GM19351 (cell line): Measurements from ENCODE around the gene NACC2.

ENCODE experiments used
- ATAC-seq: cut with Tn5 transposase; IDR thresholded peaks from one replicate; pipeline ENCODE4 v1.9.1; 2021; ENCODE audit warnings: mild to moderate bottlenecking, moderate library complexity; ENCODE audit not compliant: unreplicated experiment

Gene NACC2

DNA sequence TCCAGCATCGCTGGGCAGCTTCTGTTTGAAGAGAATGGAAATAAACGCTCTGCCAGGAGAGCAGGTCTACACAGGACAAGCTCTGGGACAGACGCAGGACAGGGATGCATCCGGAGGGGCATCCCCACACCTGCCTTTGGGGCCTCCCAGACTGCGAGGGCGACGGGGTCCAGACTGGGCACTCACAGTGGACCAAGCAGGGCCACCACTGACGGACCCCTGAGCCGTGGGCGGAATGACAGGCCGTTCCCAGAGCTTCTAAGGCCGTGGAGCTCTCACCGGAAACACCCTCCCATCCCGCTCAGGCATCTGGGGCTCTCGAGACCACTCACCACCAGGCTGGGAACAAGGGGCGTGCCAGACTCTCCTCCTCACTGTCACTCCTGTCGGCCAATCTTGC lies 34.1 kb upstream of the NACC2 start:
- ATAC-seq, result no peak

DNA sequence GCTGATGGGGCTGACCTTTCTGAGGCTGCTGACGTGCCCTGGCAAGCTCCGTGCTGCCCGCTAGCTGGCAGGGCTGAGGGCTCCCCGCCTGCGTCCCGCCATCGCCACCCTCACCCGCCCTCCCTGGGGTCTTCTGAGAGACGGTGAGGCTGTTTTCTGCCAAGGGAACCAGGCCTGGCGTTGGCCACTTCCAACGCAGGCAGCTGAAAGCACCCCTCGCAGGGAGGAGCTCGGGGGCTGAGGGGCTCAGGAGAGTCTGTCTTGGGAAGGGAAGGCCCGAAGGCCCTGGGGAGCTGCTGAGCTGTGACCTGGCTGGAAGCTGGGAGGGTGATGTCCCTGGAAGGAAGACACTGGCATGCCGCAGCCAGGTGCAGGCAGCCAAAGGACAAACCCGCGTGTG lies 33.3 kb upstream of the NACC2 start:
- ATAC-seq, result no peak

DNA sequence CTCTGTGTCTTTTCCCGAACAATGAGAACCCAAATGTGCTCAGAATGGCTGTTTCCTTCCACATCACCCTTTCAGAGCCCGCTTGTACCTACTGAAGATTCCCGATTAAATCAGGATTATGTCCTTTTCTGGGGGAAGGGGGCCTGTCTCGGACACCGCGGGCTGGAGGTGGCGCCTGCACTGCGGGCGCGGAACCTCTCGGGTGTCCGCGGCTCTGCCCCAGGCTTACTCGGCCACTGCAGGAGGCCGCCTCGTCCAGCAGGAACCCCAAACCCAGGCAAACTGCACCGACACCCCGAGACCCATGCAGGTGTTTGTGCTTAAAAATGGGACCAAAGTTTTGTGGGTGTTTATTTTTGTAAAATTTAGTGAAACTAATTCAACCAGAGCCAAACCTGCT lies 32.2 kb upstream of the NACC2 start:
- no peak for ATAC-seq

DNA sequence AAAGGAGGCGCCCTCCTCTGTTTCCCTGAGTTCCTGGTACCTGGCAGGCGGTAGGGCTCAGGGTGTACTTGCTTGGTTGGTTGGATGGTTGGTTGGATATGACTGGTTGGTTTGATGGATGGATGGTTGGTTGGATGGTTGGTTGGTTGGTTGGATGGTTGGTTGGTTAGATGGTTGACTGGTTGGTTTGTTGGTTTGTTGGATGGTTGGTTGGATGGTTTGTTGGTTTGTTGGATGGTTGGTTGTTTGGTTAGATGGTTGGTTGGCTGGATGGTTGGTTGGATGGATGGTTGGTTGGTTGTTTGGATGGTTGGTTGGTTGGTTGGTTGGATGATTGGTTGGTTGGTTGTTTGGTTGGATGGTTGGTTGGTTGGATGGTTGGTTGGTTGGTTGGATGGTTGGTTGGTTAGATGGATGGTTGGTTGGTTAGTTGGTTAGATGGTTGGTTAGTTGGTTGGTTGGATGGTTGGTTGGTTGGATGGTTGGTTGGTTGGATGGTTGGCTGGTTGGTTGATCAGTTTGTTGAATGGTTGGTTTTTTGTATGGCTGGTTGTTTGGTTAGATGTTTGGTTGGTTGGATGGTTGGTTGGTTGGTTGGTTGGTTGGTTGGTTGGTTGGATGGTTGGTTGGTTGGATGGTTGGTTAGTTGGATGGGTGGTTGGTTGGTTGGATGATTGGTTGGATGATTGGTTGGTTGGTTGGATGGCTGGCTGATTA lies 30.0 kb upstream of the NACC2 start:
- no peak for ATAC-seq

DNA sequence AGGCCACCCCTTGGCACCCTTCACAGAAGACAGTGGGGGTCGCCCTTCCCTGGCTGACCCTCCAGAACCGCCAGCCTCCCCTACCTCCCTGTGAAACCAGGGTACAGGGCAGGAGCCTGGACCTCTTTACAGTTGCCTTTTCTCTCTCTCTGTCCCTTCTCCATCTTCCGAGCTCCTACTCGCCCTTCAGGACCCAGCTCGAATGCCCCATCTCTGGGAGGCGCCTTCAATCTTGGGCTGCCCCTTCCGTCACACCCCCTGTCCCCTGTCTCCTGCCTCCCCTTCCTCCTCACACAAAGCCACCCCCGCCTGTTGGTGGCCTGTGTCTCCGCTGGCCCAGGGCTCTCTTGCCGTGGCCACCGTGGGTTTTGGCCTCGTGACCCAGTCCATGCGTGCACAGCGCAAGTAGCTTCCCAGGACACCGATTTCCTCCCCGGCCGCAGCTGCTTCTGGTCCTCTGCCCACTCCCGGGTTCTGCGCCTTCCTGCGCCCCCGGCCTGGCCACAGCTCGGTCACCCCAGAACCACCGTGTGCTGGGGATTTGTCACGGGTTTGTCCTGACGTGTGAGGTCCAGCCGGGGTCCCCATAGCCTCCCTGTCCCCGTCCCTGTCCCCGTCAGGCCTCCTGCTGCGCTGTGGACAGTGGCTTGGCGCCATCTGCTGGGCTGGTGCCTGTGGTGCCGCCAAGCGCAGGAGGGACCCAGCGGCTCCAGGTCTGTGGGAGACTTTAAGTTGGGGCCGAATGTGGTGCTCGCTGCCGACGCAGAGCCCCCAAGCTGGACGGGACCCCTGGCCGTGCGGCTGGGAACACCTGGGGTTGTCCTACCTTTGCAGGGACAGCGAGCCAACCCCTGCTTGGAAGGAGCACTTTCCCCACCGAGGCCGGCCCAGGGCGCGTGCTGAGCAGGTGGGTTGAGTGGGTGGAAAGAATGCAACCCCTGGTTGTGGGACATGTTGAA lies 27.6 kb upstream of the NACC2 start:
- ATAC-seq, result no peak

DNA sequence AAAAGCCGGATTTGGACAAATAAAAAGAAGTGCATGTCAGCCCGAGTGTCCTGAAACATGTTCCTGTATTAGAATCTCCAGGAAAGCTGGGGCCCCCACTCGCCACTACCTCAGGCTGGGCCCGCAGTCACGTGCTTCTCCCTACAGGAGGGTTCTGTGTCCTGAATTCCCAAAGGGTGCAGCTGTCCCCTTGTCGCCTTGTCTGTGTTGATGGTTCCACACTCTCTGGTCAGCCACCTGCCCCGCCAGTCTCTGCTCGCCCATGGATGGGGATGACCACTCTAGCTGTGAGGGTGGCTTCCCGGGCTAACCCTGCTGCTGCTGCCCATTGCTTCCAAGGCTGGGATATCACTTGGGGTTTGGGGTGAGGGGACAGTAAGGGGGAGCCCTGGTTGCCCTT lies 26.7 kb upstream of the NACC2 start:
- ATAC-seq, result no peak

DNA sequence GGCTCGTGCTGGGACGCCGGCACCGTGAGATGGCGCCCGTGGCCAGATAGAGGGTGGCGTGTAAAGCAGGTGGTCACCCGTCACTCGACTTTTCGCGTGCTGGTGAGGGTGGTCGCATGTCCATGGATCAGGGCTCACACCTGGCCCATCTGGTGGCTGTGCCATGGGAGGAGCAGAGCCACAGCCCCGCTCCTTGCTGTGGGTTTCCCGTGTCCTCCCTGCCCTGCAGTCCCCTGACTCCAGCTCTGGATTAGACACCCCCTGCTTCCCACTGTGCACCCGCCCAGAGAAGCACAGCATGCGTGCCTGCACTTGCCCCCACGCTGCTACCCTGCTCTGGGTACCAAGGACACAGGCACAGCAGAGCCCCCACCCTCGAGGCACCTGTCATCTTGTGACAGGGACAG lies 25.4 kb upstream of the NACC2 start:
- ATAC-seq, result no peak

DNA sequence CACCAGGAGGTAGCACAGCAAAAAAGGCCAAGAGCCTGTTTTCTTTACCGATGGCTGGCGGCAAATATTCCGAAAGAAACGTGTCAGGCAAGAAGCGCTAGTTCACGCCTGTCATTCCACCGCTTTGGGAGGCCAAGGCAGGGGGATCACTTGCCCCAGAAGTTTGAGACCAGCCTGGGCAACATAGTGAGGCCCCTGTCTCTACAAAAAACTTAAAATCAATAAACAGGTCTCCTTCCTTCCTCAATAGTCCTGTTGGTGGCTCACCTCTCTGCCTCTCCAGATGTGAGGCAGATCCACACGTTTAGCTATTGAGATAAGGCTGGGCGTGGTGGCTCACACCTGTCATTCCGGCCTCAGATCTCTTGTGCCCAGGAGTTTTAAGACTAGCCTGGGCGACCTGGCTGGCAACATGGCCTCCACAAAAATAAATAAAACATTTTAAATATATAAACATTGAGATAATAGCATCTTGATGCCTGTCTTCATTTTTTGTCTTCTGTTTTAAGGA lies 24.8 kb upstream of the NACC2 start:
- ATAC-seq, result no peak

DNA sequence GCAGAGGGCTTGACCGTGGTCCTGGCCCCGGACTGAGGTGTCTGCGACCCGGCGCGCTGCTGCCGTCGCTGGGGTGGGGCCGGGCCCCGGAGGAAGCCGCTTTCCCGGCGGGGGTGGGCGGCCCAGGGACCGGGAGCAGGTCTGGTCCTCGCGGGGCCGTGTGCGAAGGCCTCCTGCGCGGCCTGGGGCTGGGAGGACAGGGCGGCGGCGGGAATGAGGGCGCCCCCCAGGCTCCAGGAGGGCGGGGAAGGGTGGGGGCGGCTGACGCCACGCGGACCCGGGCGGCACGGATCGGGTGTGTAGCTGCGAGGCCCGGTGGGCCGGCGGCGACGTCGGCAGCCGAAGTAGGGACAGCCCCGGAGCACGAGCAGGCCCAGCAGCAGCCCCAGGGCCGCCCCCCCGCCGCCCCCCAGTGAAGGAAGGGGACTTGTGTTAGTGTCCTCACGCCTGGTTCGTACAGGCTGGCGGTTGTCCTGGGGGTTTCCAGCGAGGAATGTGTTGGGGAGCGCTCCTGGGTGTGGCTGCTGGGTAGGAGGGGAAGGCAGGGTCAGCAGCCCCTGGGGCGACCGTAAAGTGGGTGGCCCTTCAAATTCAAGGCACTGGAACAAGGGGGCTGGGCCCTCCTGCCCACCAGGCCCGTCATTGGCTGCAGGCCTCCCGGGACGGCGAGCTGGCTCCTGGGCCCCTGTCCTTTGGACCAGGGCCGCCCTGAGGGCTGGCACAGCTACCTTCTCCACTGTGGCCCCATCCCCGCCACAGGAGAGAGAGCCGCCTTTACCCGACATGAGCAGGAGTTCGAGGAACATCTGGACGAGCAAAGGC lies 24.2 kb upstream of the NACC2 start:
- peak; percentile 10 for ATAC-seq

DNA sequence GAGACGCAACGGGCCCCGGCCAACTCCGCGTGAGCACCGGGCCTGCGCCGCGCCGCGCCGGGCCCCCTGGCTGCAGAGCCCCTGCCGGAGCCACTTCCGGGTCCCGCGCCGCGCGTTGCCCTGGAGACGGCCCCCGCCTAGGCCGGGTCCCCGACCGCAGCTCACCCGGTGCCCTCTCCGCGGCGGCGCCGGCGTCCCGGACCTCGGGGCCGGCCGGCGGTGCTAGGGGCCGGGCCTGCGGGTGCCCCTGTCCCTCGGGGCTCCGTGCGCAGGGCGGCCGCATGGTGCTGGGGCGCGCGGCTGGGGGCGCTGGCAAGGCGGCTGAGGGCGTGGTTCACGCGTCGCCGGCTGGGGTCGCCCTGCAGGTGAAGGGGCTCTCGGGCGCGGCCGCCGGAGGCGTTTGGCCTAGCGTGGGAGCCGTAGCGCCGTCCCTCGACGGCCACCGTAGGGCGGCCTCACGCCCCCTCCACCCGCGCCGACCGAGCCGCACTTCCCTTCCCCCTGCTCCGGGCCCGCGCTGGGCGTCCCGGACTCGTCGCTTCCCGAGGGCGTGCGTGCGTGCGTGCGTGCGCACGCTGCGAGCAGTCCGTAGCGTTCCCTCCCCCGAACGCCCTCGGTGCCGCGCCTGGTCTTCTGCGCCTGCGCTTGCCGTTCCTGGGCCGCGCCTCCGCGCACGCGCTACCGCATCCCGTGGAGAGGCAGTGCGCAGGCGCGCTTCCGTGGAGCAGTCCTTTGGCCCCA lies 23.4 kb upstream of the NACC2 start, which contains the start of gene TMEM250:
TMEM250 (minus strand) TSS at position 556 of the 741 bp plus-strand sequence. CDS start 1,975 bp downstream, outside the sequence.
- peak; percentile 71 for ATAC-seq

DNA sequence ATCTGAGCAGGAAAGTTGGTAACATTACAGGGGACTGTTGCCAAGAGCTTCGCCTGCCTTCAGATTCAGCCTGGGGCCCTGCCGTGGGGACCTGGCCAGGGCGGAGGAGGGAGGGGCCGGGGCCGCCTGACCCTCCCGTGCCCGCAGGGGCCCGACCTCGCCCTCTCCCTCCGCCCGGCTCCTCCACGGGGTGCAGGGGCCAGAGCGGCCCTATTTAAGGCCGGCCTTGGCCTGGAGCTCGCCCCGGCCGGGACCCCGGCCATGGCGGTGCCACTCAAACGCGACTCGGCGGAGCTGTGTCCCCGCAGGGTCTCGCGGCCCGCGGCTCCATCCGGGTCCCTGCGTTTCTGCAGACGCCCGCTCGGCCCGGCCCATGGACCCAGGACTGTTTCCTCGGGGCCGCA lies 22.8 kb upstream of the NACC2 start:
- no peak for ATAC-seq

DNA sequence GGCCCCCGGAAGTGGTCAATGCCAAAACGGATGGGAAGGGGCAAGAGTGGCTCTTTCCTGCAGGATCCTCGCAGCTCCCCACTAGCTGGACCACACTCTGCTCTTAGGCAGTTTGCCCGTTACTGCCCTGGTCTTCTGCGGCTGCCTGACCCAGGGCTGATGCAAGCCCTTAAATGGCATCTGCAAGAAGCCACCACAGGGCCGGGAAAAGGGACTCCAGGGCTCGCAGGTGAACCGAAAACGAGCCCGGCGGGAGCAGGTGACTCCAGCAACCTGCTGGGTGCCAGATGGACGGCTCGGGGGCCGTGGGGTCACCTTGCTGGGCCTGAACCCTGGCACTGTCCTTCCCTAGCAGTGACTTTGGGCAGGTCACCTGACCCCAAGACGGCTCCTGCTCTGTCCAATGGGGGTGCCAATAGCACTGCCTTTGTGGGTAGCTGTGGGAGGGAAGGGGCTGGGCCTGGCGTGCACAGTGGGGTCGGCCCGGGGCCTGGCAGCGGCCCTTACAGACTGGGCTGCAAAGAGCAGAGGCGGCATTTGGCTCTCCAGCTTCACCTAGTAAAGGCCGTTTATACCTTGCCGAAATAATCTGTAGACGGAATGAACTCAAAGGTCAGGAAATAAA lies 22.3 kb upstream of the NACC2 start:
- peak; percentile 29 for ATAC-seq

DNA sequence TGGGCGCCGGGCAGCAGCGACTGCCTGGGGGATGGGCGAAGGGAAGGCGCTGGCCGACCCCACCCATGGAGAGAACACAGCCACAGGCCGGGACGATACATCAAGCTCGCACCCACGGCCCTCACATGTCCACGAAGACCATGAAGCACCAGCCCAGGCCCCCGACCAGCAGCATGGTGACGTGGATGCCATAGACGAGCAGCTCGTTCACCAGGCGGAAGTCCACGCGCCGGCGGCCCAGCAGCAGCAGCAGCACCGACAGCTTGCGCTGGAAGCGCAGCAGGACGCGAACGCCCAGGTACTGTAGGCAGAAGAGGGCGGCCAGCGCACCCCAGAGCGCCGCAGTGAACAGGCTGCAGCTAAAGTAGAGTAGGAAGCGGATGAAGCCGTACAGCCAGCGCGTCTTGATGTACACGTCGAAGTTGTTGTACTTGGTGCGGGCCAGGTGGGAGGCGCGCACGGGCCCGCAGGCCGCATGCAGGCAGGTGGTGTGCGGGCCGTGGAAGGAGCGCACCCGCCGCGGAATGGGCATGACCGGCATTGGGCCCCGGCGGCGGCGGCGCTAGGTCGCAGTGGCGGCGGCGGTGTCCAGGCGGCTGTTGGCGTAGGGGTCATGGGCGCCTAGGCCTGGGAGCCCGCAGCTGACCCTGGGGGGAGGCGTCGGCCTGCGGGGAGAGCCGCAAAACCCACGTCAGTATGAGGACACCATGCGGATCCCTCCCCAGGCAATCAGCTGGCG lies 21.4 kb upstream of the NACC2 start:
- no peak for ATAC-seq

DNA sequence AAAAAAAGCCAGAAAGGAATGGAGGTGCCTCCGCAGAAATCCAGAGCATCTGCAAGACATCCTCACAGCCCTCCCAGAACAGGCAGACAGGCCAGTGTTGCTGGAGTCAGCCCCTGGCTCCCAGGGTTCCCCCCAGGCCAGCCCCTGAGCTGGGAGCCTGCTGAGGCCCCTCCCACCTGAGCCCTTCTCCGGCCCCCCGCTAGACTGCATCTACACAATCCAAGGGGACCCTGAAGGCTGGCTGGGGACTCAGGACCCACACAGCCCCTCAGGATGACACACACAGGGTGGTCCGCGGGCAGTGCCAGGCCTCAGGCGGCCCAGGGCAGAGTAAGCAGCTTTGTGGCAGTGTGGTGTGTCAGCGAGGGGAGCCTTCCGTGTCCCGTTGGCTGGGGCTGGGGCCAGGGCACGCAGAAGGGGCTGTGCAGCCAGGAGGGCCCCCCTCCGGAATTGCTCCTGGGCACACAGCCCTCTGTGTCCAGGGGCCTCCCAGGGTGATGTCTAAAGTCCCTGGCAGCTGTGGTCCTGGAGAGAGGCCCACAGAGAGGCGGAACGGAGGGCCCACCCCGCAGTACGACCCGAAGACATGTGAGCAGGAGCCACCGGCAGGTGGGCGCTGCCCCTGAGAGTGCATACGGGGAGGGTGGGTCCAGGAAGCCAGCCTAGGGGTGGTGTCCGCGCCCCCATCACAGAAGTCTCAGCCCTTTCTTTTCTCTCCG lies 20.7 kb upstream of the NACC2 start:
- ATAC-seq, result no peak

DNA sequence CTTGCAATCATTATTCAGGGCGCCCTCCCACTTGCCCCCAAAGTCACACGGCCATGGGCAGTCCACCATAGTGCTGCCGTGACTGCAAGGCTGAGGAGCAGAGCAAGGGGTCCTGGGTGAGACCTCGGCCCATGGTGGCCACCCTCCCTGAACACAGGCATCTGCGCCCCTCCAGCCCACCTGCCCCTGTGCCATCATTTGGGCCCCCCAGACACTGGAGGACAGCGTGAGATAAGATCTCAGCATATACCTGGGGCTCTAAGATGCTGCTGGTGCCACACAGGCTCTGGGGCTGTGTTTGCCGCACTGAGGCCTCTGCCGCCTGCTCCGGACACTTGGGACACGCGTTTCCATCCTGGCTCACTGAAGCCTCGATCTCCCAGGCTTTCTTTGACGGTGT lies 20.1 kb upstream of the NACC2 start:
- ATAC-seq, result no peak

DNA sequence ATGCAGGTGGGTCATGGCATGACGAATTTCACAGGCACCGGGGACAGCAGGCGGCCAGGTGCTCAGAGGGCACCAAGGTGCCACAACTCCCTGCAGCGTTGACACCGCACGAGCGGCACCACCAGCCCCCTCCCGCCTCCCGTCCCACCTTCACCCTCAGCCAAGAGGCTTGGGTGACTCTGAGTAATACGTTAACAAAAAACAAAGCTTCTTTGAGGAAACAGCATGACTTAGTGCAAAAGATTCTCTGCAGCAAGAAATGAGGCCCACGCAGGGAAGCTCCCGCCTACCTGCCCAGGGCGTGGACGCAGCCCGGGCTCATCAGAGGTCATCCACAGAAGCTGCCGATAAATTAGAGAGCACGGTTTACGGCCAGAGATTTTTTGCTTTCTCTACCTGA lies 19.5 kb upstream of the NACC2 start:
- ATAC-seq, result no peak

DNA sequence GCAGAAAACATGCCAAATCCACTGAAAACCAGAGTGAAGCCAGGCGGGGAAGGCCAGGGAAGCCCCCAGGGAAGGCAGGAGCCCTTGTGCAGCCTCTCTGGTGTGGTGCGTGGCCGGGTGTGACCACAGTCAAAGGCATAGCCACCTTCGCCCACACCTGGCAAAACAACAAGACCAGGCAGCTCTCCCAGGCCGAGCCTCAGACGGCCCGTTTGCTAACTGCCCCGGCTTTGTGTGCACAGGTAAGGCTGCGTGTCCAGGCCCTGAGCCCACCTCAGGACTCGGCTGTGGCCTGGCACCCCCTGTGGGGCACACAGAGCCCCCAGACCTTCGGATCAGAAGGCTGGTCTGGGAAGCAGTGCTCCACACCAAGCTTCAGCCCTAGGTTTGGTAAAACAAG lies 17.5 kb upstream of the NACC2 start:
- no peak for ATAC-seq

DNA sequence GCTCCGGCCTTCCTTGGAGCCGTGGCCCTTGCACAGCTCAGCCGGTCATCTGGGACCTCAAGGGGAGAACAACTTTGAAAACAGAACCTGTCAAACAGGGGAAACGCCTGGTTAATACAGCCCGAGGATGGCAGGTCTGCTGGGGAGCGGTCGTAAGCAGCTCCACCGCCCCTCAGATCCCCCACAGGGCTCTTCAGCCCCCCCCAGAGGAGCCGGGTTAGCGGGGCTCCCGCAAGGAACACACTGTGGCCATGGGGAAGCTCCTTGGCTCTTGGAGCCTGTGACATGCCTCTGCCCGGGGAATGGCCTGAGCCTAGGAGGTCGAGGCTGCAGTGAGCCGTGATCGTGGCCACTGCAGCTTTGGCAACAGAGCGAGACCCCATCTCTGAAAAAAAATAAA lies 16.8 kb upstream of the NACC2 start:
- ATAC-seq, result no peak

DNA sequence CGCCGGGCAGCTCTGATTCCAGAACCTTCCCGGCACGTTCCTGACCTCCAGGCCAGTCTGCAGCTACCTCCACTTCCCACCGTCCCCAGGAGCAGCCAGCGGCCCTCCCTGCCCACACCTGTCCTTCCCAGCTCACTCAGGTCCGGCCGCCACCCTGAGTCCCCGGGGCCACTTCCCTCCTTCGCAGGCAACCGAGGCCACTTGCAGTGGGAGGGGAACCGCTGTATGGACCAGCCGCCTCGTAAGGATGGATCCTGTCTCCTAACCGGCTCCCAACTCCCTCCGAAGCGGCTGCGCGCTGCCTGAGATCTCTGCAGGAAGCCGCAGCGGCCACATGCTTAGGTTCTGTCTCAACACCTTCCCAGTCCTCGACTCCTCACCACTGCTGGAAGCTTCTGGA lies 16.1 kb upstream of the NACC2 start:
- ATAC-seq, result no peak
